ENCODE measurements around the gene KLF16. TPM values are rescaled to one million over a fixed set of nuclear protein-coding genes. Genes with fewer than 3 reads are reported as not detected.

KLF16 gene
- total RNA-seq, 1 donor: 10.4 TPM

GRCh38 chr19:1811942-1812425 lies 51.4 kb downstream of the KLF16 start, which contains the start of gene ATP8B3:
Gene ATP8B3, minus strand, starts transcription at chr19:1812276. Its CDS starts 540 bp downstream, at chr19:1811736.
- DNase-seq (ENCODE audit: low read depth): no peak
- H3K4me3 ChIP-seq (ENCODE audit: low read depth, low read length): peak within 1 kb of the TSS; percentile 69
- TF ChIP-seq CTCF (IDR thresholded peaks at IDR 0.05; ENCODE audit: insufficient read depth, low read depth, low read length): peak; percentile 9

- peak overlapping the region; percentile 69 for H3K4me3 ChIP-seq (ENCODE audit: low read depth, low read length)
- no peak for TF ChIP-seq CTCF (IDR thresholded peaks at IDR 0.05; ENCODE audit: insufficient read depth, low read depth, low read length)
- DNase-seq (ENCODE audit: low read depth): peak; percentile 19
Observed at GRCh38 chr19:1811472-1811894, 51.9 kb downstream of the KLF16 start.

- H3K4me3 ChIP-seq (ENCODE audit: low read depth, low read length): no peak overlapping the region
- no peak for TF ChIP-seq CTCF (IDR thresholded peaks at IDR 0.05; ENCODE audit: insufficient read depth, low read depth, low read length)
- DNase-seq (ENCODE audit: low read depth): no peak
Observed at GRCh38 chr19:1810439-1811160, 52.8 kb downstream of the KLF16 start.

- no peak for TF ChIP-seq CTCF (IDR thresholded peaks at IDR 0.05; ENCODE audit: insufficient read depth, low read depth, low read length)
- DNase-seq (ENCODE audit: low read depth): no peak
- H3K4me3 ChIP-seq (ENCODE audit: low read depth, low read length): no peak overlapping the region
Observed at GRCh38 chr19:1809678-1810077, 53.7 kb downstream of the KLF16 start.

- no peak overlapping the region for H3K4me3 ChIP-seq (ENCODE audit: low read depth, low read length)
- TF ChIP-seq CTCF (IDR thresholded peaks at IDR 0.05; ENCODE audit: insufficient read depth, low read depth, low read length): no peak
- no peak for DNase-seq (ENCODE audit: low read depth)
Observed at GRCh38 chr19:1808395-1808731, 55.0 kb downstream of the KLF16 start.

GRCh38 chr19:1807695-1808394 lies 55.5 kb downstream of the KLF16 start:
- no peak for TF ChIP-seq CTCF (IDR thresholded peaks at IDR 0.05; ENCODE audit: insufficient read depth, low read depth, low read length)
- DNase-seq (ENCODE audit: low read depth): no peak
- no peak overlapping the region for H3K4me3 ChIP-seq (ENCODE audit: low read depth, low read length)
